Loucy (cell line): ENCODE data around the gene WFIKKN2.

Experiments
- EZH2phosphoT487 ChIP-seq: fragments of 200-600 bp; IDR thresholded peaks from 2 replicates; pipeline ENCODE4 v1.6.1; 2018; ENCODE audit warnings: antibody characterized with exemption, mild to moderate bottlenecking, moderate library complexity, borderline replicate concordance
- TF ChIP-seq, protein P1 (sequence below): fragments of 200-600 bp; sonication (generic); conservative IDR thresholded peaks from 2 replicates; pipeline ENCODE4 v1.5.1; 2014; ENCODE audit warnings: mild to moderate bottlenecking, antibody characterized with exemption, low read length

DNA sequence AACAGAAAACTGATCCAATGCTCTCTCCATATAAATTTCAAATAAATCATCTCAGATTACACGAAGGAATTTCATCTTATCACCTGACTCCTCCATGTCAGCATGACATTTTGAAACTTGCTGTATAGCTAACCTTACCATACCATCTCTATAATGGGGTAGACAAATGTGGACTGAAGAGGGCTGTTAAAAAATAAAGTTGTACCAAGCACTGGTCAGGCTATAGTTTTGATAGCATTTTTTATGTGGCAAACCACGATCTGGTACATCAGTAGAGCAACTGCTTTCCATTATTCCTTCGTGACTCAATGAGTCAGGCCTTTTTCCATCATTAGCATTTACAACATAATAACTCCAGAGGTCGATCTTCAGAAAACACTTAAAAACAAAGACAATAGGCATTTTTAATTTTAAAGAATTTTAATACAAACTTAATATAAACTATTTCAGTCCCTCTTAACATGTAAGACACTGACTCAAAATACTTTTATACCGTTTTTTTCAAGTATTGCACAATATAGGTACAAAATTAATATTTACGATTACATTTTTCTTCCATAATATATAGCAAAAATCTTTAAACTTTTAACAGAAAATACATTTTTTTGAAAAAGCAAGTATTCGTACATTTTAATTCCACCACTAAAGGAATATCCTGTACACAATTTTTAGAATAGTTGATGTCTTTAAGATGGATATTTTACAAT, 26.6 kb downstream of the WFIKKN2 start:
- TF ChIP-seq, protein P1, sequence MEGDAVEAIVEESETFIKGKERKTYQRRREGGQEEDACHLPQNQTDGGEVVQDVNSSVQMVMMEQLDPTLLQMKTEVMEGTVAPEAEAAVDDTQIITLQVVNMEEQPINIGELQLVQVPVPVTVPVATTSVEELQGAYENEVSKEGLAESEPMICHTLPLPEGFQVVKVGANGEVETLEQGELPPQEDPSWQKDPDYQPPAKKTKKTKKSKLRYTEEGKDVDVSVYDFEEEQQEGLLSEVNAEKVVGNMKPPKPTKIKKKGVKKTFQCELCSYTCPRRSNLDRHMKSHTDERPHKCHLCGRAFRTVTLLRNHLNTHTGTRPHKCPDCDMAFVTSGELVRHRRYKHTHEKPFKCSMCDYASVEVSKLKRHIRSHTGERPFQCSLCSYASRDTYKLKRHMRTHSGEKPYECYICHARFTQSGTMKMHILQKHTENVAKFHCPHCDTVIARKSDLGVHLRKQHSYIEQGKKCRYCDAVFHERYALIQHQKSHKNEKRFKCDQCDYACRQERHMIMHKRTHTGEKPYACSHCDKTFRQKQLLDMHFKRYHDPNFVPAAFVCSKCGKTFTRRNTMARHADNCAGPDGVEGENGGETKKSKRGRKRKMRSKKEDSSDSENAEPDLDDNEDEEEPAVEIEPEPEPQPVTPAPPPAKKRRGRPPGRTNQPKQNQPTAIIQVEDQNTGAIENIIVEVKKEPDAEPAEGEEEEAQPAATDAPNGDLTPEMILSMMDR, result no peak
- no peak for TF ChIP-seq EZH2phosphoT487
